Colonic mucosa (tissue), 4 donors: ENCODE results near the gene ABCC5. TPM values are rescaled to one million over a fixed set of nuclear protein-coding genes. Genes with fewer than 3 reads are reported as not detected.

Source experiments
- DNase-seq: peaks from one replicate; pipeline ENCODE4 v3.0.0-alpha.2; 2020
- H3K27ac ChIP-seq: fragments of 200-600 bp; one replicate; pipeline ENCODE4 v1.8.0; 2021
- H3K27me3 ChIP-seq: fragments of 200-600 bp; one replicate; pipeline ENCODE4 v1.8.0; 2021
- H3K36me3 ChIP-seq: fragments of 200-600 bp; one replicate; pipeline ENCODE4 v1.8.0; 2021
- H3K4me1 ChIP-seq: fragments of 200-600 bp; one replicate; pipeline ENCODE4 v1.8.0; 2021; ENCODE audit warnings: mild to moderate bottlenecking
- H3K4me3 ChIP-seq: fragments of 200-600 bp; one replicate; pipeline ENCODE4 v1.8.0; 2021
- H3K9ac ChIP-seq, 2 donors: one replicate each; pipeline ENCODE4 v1.7.0; 2013; ENCODE audit warnings: control low read depth in 2 of 2, low read depth in 2 of 2, low read length in 2 of 2
- H3K9me3 ChIP-seq: fragments of 200-600 bp; one replicate; pipeline ENCODE4 v1.8.0; 2021
- intact Hi-C: fragments of 100-400 bp; cut with DNase I; formaldehyde crosslinking; loops from one replicate; pipeline ENCODE4 v1.14.1; 2022
- microRNA-seq: library from miRNA; unstranded; fragments of <30 nt; microRNA quantifications from one replicate; pipeline ENCODE4, GENCODE V29; 2019
- total RNA-seq, 2 donors: library from RNA; stranded (reverse); fragmentation: NEBNext Ultra II Directional in 1 of 2; extraction: Animal tissue kit (Norgen Biotek cat#: 25700) in 1 of 2; gene quantifications; one replicate each; pipeline ENCODE4 v1.2.1, GENCODE V29; 2021
- TF ChIP-seq, protein P1 (sequence below): fragments of 200-600 bp; IDR thresholded peaks from one replicate; pipeline ENCODE4 v1.8.0; 2022; ENCODE audit warnings: antibody characterized with exemption, mild to moderate bottlenecking
- donor health status: healthy.
- donor health status: DM: no; HTN: no; CAD: no.
- donor health status: DM: no; HTN: no; CAD: no.

ABCC5 gene
- total RNA-seq, 2 donors from 2014 or later: 15.1 to 16.6 TPM

GRCh38 chr3:183870563-183870962, 147.1 kb downstream of the ABCC5 start:
- no peaks in the 10 kb centered on the region for H3K4me1 ChIP-seq
- TF ChIP-seq, protein P1, sequence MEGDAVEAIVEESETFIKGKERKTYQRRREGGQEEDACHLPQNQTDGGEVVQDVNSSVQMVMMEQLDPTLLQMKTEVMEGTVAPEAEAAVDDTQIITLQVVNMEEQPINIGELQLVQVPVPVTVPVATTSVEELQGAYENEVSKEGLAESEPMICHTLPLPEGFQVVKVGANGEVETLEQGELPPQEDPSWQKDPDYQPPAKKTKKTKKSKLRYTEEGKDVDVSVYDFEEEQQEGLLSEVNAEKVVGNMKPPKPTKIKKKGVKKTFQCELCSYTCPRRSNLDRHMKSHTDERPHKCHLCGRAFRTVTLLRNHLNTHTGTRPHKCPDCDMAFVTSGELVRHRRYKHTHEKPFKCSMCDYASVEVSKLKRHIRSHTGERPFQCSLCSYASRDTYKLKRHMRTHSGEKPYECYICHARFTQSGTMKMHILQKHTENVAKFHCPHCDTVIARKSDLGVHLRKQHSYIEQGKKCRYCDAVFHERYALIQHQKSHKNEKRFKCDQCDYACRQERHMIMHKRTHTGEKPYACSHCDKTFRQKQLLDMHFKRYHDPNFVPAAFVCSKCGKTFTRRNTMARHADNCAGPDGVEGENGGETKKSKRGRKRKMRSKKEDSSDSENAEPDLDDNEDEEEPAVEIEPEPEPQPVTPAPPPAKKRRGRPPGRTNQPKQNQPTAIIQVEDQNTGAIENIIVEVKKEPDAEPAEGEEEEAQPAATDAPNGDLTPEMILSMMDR: no peak
- H3K27me3 ChIP-seq: no peaks in the 10 kb centered on the region
- H3K9me3 ChIP-seq: no peaks in the 10 kb centered on the region
- peaks cover 12% of the 10 kb centered on the region for H3K36me3 ChIP-seq
- H3K4me3 ChIP-seq: no peak overlapping the region
- intact Hi-C loops: no loop called here
- H3K27ac ChIP-seq: no peak overlapping the region
- H3K9ac ChIP-seq: no peak overlapping the region
- no peak for DNase-seq

Small RNA genes within 50 kb of the gene (microRNA-seq; reads per million reads assigned to microRNA genes)
- not detected for gene MIR4448

Other genes with a start within 250 kb of the ABCC5 start
- gene MAP6D1, start 192.3 kb downstream of the ABCC5 start, total RNA-seq: under 1 TPM in 1 of 2 donors, not detected in 1; 0.98 TPM
- gene PARL, start 133.0 kb downstream of the ABCC5 start, total RNA-seq: 10 to 100 TPM; 64.8 to 67.9 TPM
- gene HTR3D, start 13.9 kb upstream of the ABCC5 start, total RNA-seq: not detected
- not detected for gene HTR3C, start 35.2 kb upstream of the ABCC5 start, total RNA-seq
- gene HTR3E, start 79.2 kb upstream of the ABCC5 start, total RNA-seq: under 1 TPM; 0.13 to 0.52 TPM
- gene EIF2B5, start 117.5 kb upstream of the ABCC5 start, total RNA-seq: 10 to 100 TPM; 36.0 to 58.3 TPM
- 10 to 100 TPM; 60.8 to 64.6 TPM for gene DVL3, start 137.5 kb upstream of the ABCC5 start, total RNA-seq
- 100 to 1,000 TPM; 206 to 255 TPM for gene AP2M1, start 157.0 kb upstream of the ABCC5 start, total RNA-seq
- 10 to 100 TPM; 54.6 to 82.4 TPM for gene ABCF3, start 168.3 kb upstream of the ABCC5 start, total RNA-seq
- 1 to 10 TPM; 2.1 to 2.3 TPM for gene VWA5B2, start 211.7 kb upstream of the ABCC5 start, total RNA-seq
- gene ALG3, start 231.1 kb upstream of the ABCC5 start, total RNA-seq: 10 to 100 TPM; 25.1 to 78.9 TPM
- 10 to 100 TPM in 1 of 2 donors, 1 to 10 TPM in 1; 4.1 to 11.7 TPM for gene EEF1AKMT4, start 231.8 kb upstream of the ABCC5 start, total RNA-seq
- gene CAMK2N2, start 243.7 kb upstream of the ABCC5 start, total RNA-seq: under 1 TPM in 1 of 2 donors, not detected in 1; 0.19 TPM